ENCODE data around the gene PLEKHS1.

PLEKHS1 gene

GRCh38 chr10:113751181-113751732 lies at the start of gene PLEKHS1:
Gene PLEKHS1 (plus strand): TSS chr10:113751682. CDS start chr10:113755278, 3,596 bp downstream.
- no peak for DNase-seq

GRCh38 chr10:113704637-113705343 lies 46.7 kb upstream of the PLEKHS1 start:
- peak; percentile 44 for DNase-seq

DNA sequence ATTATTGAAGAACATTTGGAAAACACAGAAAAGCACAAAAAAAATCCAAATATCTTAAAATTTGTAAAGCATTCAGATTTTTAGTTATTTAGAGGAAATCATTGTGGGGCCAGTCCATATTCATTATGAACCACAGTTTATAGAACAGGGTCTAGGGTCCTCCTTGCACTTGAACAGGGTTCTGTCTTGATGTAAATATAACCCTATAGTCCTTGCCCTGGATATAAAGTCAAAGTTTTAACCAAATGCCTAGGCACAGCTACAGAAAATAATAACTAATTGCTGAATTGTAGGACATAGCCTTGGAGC lies 46.2 kb upstream of the PLEKHS1 start:
- DNase-seq: no peak

DNA sequence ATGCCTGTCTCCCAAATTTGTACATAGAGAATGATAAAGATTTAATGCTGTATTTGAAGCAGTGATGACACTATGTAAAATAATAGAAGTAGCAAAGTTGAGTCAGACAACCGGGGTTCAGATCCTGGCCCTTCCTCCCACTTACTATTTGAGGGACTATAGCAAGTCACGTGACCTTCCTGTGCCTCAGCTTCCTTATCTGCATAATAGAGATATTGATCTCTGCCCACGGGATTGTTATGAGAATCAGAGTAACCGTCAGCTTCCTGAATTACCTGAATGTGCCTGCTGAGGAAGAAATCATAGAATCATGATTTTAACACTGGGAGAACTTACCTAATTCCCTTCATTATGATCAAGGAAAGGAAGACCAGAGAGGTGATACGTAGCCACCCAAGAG lies 44.9 kb upstream of the PLEKHS1 start:
- DNase-seq: no peak

DNA sequence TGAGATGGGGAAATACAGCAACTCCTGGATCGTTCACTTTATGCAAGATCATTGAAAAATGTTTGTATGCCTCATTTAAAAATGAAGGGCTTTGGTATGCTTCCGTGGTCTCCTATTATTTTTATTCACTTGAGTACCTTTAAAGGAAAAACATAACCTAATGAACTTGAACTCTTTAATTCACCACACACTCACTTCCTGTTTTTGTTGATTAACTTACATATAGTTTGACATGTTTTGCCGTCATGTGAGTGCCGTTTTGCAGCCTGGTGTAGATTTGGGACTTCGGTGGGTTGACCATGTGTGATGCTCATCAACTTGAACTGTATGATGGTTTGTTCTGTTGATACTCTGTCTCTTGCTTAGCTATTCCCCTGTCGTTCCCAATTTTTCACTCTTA lies 42.8 kb upstream of the PLEKHS1 start:
- DNase-seq: no peak

DNA sequence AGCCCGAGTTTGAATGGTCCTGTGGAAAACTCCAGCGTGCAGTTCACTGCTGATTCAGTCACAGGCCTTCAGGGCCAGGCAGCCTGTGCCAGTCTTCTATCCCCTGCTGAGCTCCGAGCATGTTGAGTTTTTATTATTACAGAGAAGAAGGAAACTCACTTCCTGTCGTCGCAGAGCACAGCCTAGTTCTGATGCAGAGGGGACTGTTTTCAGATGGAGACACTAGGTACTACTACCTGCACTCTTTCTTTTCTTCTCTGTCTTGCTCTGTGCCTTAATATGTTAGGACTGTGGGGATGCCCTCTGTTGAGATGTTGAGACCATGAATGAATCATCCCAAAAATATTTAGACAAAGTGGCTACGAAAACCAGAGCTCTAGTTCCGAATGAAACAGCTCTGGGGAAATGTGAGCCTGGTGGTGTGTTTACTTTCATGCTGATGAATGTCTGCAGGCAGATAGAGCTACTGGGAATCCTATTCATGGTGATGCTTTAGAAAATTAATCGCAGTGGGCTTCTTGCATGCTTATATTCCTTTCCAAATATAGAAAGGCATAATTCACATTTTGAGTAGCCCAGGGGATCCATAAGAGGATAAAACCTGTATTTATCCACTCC lies 42.2 kb upstream of the PLEKHS1 start:
- DNase-seq: peak; percentile 79

GRCh38 chr10:113711142-113711541 lies 40.3 kb upstream of the PLEKHS1 start:
- no peak for DNase-seq

- no peak for DNase-seq
Observed at GRCh38 chr10:113712024-113712423, 39.5 kb upstream of the PLEKHS1 start.

GRCh38 chr10:113712755-113713639 lies 38.5 kb upstream of the PLEKHS1 start:
- no peak for DNase-seq

DNA sequence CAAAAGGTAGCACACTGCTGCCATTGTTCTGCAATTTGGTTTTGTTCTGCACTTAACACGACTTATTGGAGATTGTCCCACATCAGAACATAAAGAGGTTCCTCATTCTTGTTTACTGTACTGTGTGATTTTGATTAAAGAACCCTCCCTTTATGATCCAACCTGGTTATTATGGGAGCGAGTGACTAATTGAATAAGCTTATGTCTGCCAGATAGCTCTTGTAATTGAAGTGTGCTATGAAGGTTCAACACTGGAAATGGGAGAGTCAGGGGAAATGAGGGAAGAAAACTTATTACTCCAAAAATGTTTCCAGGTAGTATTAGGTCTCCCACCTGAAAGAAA lies 37.9 kb upstream of the PLEKHS1 start:
- no peak for DNase-seq

- DNase-seq: no peak
Observed at GRCh38 chr10:113716109-113716910, 35.2 kb upstream of the PLEKHS1 start.

GRCh38 chr10:113718969-113719822 lies 32.3 kb upstream of the PLEKHS1 start:
- no peak for DNase-seq

GRCh38 chr10:113720386-113720785 lies 31.1 kb upstream of the PLEKHS1 start:
- DNase-seq: no peak

DNA sequence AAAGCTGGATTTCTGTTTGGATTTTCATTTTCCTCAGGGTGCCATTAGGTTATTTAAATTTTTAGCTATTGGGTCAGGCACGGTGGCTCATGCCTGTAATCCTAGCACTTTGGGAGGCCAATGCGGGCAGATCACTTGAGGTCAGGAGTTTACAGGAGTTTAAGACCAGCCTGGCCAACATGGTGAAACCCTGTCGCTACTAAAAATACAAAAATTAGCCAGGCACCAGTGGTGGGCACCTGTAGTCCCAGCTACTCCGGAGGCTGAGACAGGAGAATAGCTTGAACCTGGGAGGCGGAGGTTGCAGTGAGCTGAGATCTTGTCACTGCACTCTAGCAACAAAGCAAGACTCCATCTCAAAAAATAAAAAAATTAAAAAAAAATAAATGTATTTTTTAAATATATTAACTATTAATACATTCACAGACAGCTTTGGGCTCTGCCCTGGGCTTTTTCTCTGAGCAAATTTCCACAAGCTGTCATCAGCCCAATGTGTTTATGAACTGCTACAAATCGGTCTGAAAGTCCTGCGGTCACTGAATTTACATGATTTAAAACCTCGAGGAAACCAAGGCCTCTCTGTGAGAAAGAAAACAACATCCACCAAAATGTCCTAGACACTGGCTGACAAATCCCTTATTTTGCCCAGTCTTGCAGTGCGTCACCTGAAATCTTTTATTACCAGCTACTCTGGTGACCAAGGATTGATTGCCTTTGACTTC lies 19.2 kb upstream of the PLEKHS1 start:
- DNase-seq: no peak

DNA sequence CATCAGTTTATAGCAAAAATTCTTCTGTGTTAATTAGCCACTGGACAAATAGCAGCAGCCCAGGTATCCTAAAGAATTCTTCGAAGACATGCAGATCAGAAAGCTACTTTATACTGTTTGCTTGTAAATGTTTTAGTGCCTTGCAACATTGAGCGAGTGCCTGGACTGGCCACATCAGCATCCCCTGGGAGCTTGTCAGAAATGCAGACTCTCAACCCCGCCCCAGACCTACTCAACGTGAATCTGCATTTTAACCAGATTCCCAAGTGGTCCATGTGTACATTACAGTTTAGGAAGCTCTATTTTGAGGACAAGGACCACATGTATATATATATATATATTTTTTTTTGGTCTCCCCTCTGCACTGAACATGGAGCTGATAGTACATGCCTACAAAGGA lies 18.5 kb upstream of the PLEKHS1 start:
- DNase-seq: no peak

- no peak for DNase-seq
Observed at GRCh38 chr10:113733635-113734034, 17.8 kb upstream of the PLEKHS1 start.

DNA sequence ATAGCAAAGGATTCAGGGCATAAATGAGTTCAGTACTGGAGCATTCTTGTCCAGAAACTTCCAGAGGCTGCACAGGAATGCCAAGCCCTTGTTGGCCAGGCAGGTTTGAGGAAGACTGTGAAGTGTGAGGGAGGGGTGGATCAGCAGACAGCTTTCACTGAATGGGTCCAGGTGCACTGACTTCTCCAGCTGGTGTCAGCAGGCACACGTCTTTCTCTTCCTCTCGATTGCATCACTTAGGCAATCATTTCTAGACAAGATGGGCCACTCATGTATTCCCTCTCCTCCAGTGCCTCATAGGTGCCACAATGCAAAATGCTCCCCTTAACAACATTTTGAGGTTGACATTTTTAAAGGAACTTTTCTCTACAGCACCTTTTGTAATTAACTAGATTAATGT lies 15.6 kb upstream of the PLEKHS1 start:
- DNase-seq: peak; percentile 6

- peak; percentile 55 for DNase-seq
Observed at GRCh38 chr10:113736576-113736975, 14.9 kb upstream of the PLEKHS1 start.

DNA sequence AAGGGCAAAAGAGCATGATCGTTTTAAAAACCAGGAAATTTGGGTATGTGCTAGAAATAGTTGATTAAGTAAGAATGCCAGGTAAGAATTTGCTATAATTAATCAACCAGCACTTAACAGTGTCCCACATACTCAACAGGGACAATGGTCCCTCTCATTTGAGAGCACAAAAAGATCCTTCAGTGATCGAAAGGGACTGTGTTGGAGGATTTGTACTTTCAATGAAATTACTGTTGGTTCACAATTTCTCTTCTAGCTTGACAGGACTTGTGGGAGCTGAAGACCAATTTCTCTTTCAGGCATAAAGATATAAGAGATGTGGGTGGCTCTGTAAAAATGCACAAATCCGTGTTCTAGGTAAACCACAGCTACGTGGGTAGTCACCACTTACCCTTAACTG lies 12.5 kb upstream of the PLEKHS1 start:
- DNase-seq: no peak

DNA sequence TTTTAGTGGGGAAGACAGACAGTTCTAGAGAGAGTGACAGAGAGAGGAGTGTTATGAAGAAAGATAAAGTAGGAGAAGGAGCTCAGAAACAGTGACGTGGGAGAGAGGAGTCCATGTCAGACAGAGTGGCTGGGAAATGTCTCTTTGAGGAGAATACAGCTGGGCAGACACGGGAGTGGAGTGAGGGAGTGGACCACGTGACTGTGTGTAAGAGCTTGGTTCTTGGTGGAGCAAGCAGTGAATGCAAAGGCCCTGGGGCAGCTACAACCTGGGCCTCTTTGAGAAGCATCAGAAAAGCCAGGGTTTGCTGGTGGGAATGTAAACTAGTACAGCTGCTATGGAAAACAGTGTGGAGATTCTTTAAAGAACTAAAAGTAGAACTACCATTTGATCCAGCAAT lies 11.9 kb upstream of the PLEKHS1 start:
- DNase-seq: no peak

DNA sequence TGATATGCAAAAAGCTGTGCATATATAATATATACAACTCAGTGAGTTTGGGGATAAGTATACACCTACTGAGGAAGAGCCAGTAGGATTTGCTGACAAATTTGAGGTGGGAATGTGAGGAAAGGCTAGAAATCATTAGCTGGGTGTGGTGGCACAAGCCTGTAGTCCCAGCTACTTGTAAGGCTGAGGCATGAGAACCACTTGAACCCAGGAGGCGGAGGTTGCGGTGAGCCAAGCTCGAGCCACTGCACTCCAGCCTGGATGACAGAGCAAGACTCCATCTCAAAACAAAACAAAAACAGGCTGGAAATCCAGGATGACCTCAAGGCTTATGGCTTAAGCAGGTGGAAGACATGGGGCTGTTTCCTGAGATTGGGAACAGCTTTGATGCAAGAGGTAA lies 10.6 kb upstream of the PLEKHS1 start:
- DNase-seq: no peak
